Heart right ventricle (tissue), 16 donors: ENCODE results near the gene SLC25A15. TPM values are rescaled to one million over a fixed set of nuclear protein-coding genes. Genes with fewer than 3 reads are reported as not detected.

Experiments
- ATAC-seq, 8 donors: fragments of 200-7000 bp; cut with Tn5 transposase; one replicate each; pipeline ENCODE4 v1.9.1; 2020; ENCODE audit warnings: mild to moderate bottlenecking in 8 of 8, moderate library complexity in 8 of 8, moderate number of reproducible peaks in 1 of 8
- DNase-seq, 2 donors: peaks; one replicate each; pipeline ENCODE4 v3.0.0-alpha.2; 2020
- H3K27ac ChIP-seq, 10 donors: fragments of 200-600 bp; sonication (generic) in 2 of 10; one replicate each; pipeline versions ENCODE4 v1.5.0 to v1.8.0; 2020 to 2022; ENCODE audit warnings: mild to moderate bottlenecking in 3 of 10
- H3K27me3 ChIP-seq, 7 donors: fragments of 200-600 bp; one replicate each; pipeline ENCODE4 v1.8.0; 2021 to 2022; ENCODE audit warnings: mild to moderate bottlenecking in 2 of 7
- H3K36me3 ChIP-seq, 9 donors: fragments of 200-600 bp; sonication (generic) in 1 of 9; one replicate each; pipeline versions ENCODE4 v1.5.0 to v1.8.0; 2020 to 2022; ENCODE audit warnings: mild to moderate bottlenecking in 2 of 9
- H3K4me1 ChIP-seq, 9 donors: fragments of 200-600 bp; sonication (generic) in 1 of 9; one replicate each; pipeline versions ENCODE4 v1.5.0 to v1.8.0; 2020 to 2022; ENCODE audit warnings: mild to moderate bottlenecking in 4 of 9
- H3K4me3 ChIP-seq, 10 donors: fragments of 200-600 bp; sonication (generic) in 2 of 10; one replicate each; pipeline versions ENCODE4 v1.5.0 to v1.8.0; 2020 to 2022; ENCODE audit warnings: mild to moderate bottlenecking in 7 of 10, moderate library complexity in 2 of 10
- H3K9me3 ChIP-seq, 11 donors: fragments of 200-600 bp in 10 of 11; sonication (generic) in 2 of 11; one replicate each; pipeline versions ENCODE4 v1.5.0 to v1.8.0; 2013 to 2022; ENCODE audit warnings: mild to moderate bottlenecking in 2 of 11, control low read depth in 1 of 11, moderate library complexity in 1 of 11
- WGBS, 2 donors: extraction: QIAGEN DNeasy Blood & Tissue Kit; methylation state at CpG; one replicate each; pipeline ENCODE4 v1.1.7; 2013; ENCODE audit warnings: inconsistent platforms in 1 of 2; 5-methylcytosine and 5-hydroxymethylcytosine counted together
- intact Hi-C, 10 donors: fragments of 100-400 bp; cut with DNase I; formaldehyde crosslinking; loops; one replicate each; pipeline versions ENCODE4 v1.11.1 to v1.14.2; 2022
- polyA plus RNA-seq, 2 donors: library from polyadenylated mRNA; stranded (reverse); fragments of 200-250 nt; gene quantifications; one replicate each; pipeline ENCODE4 v1.2.3, GENCODE V29; 2013
- total RNA-seq, 10 donors: library from RNA; stranded (reverse); fragmentation: NEBNext Ultra II Directional in 3 of 10; extraction: Animal tissue kit (Norgen Biotek cat#: 25700) in 3 of 10; gene quantifications; one replicate each; pipeline versions ENCODE4 v1.2.1 to v1.2.4, GENCODE V29; 2021 to 2023
- TF ChIP-seq, protein P1 (sequence below), 9 donors: fragments of 200-600 bp; sonication (generic) in 2 of 9; IDR thresholded peaks; one replicate each; pipeline versions ENCODE4 v1.5.0 to v1.8.0; 2021 to 2022; ENCODE audit warnings: antibody characterized with exemption in 9 of 9, mild to moderate bottlenecking in 5 of 9, moderate library complexity in 1 of 9
- donor health status: Arrhythmogenic right ventricular cardiomyopathy.
- donor health status: ischemic (EF 13 %, LVEDD 7.1; RV severe dilation, severe dysfunction).
- donor health status: healthy with polysubstance abuse.
- donor health status: DM: no; HTN: yes; CAD: no.
- donor health status: DM: no; HTN: no; CAD: no.
- donor health status: ischemic (EF 25% LVEDD 6.9; RV normal size, moderate dysfunction).
- donor health status: ischemic (EF 25% LVEDD 5.7; RV mildly dilated, moderate dysfunction).
- donor health status: healthy.
- donor health status: DM: yes; HTN: yes; CAD: no.
- donor health status: Ischemic cardiomyopathy.
- donor health status: ischemic (EF 35%, LVEDD 5.7; RV mildly dilated, moderate dysfunction).
- donor health status: nonischemic (EF 11% LVEDD 7.7; RV severe dilation, severe dysfunction).
- donor health status: DM: yes; HTN: yes; CAD: no.
- donor health status: PGD.
- donor health status: ischemic (EF 29% LVEDD 5.4; RV normal size, mild dysfunction).
- donor health status: nonischemic (EF 23%, LVEDD 6.1; RV moderate dilation, normal function).

The SLC25A15 gene
- total and polyA plus RNA-seq, 12 donors = 0.73 to 6.0 (median 4.7) TPM

DNA sequence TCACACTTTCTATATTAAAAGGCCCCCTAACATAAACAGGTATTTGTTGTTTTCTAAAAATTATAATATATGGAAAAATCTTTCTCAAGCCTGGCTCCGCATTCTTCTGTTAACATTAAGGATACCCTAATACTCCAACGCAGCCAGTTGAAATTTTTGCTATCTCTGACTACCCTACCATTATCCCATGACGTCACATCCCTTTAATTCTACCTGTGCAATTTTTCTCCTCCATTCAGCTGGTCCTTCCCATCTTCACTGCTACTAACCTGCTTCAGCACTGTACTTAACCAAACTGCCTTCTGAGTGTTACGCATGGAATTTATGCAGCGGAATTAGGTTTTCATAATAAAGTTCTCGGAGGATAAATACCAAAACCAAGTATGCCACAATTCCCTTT is 19.4 kb upstream of the SLC25A15 start:
- intact Hi-C loops = loop anchor here in 3 of 10 donors (5.0 to 10.0 kb wide), 4 partner anchors 285 to 1085 kb away; partner anchors contain the start of gene WBP4 (in 1 of the 3)
- peak overlapping the region; percentile 53 to 94 (median 74) for H3K4me3 ChIP-seq
- H3K27me3 ChIP-seq = no peaks in the 10 kb centered on the region
- TF ChIP-seq, protein P1, sequence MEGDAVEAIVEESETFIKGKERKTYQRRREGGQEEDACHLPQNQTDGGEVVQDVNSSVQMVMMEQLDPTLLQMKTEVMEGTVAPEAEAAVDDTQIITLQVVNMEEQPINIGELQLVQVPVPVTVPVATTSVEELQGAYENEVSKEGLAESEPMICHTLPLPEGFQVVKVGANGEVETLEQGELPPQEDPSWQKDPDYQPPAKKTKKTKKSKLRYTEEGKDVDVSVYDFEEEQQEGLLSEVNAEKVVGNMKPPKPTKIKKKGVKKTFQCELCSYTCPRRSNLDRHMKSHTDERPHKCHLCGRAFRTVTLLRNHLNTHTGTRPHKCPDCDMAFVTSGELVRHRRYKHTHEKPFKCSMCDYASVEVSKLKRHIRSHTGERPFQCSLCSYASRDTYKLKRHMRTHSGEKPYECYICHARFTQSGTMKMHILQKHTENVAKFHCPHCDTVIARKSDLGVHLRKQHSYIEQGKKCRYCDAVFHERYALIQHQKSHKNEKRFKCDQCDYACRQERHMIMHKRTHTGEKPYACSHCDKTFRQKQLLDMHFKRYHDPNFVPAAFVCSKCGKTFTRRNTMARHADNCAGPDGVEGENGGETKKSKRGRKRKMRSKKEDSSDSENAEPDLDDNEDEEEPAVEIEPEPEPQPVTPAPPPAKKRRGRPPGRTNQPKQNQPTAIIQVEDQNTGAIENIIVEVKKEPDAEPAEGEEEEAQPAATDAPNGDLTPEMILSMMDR (IDR thresholded peaks at IDR 0.05) = no peak
- WGBS, 2 donors = 81 to 84% methylated on average over 6 of the region's 6 CpGs
- H3K27ac ChIP-seq = peak overlapping the region in 5 of 10 donors; percentile 89 to 94 (median 90)
- DNase-seq (no peak), ATAC-seq (no peak)
- H3K9me3 ChIP-seq = no peaks in the 10 kb centered on the region
- peaks cover 0 to 23% (median 11%) of the 10 kb centered on the region in 9 donors for H3K4me1 ChIP-seq
- H3K36me3 ChIP-seq = peaks cover 0 to 22% (median 1%) of the 10 kb centered on the region in 9 donors

DNA sequence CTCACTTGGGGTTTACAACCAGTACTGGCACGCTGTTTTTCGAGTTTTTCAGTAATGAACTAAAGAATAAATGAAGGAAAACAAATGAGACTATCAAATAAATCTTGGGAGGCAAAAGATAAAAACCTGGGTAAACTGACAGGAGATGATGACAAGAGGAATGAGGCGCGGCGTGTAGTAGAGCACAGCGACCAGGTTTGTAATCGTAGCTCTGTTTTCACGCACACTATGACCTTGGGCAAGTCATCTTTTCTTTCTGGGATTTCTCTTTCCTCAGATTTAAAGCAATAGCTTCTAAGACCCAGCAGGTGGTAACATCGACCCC is 18.8 kb upstream of the SLC25A15 start:
- intact Hi-C loops = loop anchor here in 3 of 10 donors (5.0 to 10.0 kb wide), 4 partner anchors 284 to 1086 kb away; partner anchors contain the start of gene WBP4 (in 1 of the 3)
- TF ChIP-seq, protein P1 (IDR thresholded peaks at IDR 0.05) = no peak
- WGBS, 2 donors = 0 to 1% methylated on average over 9 of the region's 9 CpGs
- no peaks in the 10 kb centered on the region for H3K9me3 ChIP-seq
- H3K4me1 ChIP-seq = peaks cover 0 to 23% (median 11%) of the 10 kb centered on the region in 9 donors
- H3K27ac ChIP-seq = peak overlapping the region; percentile 73 to 94 (median 88)
- H3K27me3 ChIP-seq = no peaks in the 10 kb centered on the region
- H3K36me3 ChIP-seq = peaks cover 0 to 16% (median 0%) of the 10 kb centered on the region in 9 donors
- no peak for ATAC-seq
- no peak for DNase-seq
- H3K4me3 ChIP-seq = peak overlapping the region; percentile 53 to 94 (median 74)

DNA sequence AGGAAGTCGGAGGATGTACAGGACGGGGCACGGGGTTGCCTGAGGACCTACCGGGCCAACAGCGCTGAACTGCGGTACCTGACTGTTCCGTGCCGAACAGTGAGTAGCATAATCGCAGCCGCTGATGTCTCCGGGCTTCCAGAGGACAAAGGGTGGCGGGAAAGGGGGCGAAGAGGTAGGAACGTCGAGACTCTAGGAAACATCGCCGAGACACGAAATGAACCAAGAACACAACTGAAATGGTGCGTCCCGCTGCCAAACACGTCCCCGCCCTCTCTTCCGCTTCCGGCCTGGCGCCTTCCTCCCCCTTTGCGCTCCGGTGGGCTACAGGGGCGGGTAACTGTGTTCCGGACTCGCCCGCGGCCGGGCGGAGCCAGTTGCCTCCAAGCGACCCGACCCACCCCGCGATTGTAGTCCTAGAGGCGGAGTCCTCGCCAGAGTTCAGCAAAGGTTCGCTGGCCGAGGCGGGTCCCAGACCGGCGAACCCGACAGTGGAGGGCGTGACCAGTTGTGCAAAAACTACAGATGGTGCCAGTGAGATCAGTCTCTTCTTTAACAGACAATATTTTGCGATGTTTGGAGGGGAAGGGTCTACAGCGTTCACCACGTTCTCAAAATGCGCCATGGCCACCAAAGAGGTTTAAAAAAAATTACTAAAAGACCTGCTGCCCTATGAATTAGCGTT is 18.3 kb upstream of the SLC25A15 start, which contains the start of gene MRPS31:
TSS of gene MRPS31 (minus strand) at position 257 of the 685 bp plus-strand sequence. CDS start at position 203, 54 bp downstream.
- H3K36me3 ChIP-seq = peaks cover 0 to 11% (median 0%) of the 10 kb centered on the region in 9 donors
- intact Hi-C loops = loop anchor here in 3 of 10 donors (1.0 to 10.0 kb wide), 5 partner anchors 18 to 1086 kb away; partner anchors contain the start of genes SLC25A15 (in 1 of the 3) and WBP4 (in 1 of the 3)
- peak within 1 kb of the TSS; percentile 73 to 94 (median 88) for H3K27ac ChIP-seq
- ATAC-seq (peak; percentile 99 to 100 (median 100)), DNase-seq (peak; percentile 95 to 97)
- H3K9me3 ChIP-seq = no peaks in the 10 kb centered on the region
- H3K4me1 ChIP-seq = peaks cover 0 to 26% (median 11%) of the 10 kb centered on the region in 9 donors
- TF ChIP-seq, protein P1 (IDR thresholded peaks at IDR 0.05) = peak in 3 of 9 donors; percentile 6 to 23 (median 14)
- H3K4me3 ChIP-seq = peak within 1 kb of the TSS; percentile 53 to 94 (median 74)
- 0 to 1% methylated on average over 51 to 52 of the region's 52 CpGs for WGBS, 2 donors
- no peaks in the 10 kb centered on the region for H3K27me3 ChIP-seq

DNA sequence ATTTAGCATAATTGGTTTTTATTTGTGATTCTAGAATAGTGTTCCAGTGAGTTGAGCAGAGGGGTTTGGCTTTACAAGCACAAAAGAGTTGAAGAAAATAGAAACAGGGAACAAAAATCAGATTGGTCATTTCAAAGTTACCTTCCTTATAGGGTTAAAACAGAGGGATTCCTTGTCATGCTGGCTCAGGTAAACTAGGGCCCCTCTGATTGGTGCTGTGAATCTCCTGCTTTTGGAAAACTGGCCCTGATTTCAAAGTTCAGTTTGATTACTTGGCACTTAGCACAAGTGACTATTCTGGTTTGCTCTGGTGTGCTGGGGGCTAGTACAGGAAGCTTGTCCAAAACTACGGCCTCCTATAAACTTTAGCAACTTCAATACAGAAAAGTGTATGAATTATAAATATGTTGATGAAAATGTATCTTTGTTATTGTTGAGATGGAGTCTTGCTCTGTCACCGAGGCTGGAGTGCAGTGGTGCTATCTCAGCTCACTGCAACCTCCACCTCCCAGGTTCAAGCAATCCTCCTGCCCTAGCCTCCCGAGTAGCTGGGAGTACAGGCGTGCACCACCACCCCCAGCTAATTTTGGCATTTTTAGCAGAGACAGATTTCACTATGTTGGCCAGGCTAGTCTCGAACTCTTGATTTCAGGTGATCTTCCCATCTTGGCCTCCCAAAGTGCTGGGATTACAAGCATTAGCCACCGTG is 16.5 kb upstream of the SLC25A15 start:
- ATAC-seq (no peak), DNase-seq (no peak)
- intact Hi-C loops = loop anchor here in 3 of 10 donors (5.0 to 10.0 kb wide), 4 partner anchors 282 to 1088 kb away; partner anchors contain the start of gene WBP4 (in 1 of the 3)
- TF ChIP-seq, protein P1 (IDR thresholded peaks at IDR 0.05) = no peak
- WGBS, 2 donors = 89 to 92% methylated on average over 6 of the region's 6 CpGs
- H3K36me3 ChIP-seq = no peaks in the 10 kb centered on the region
- H3K4me1 ChIP-seq = peaks cover 0 to 40% (median 12%) of the 10 kb centered on the region in 9 donors
- no peak overlapping the region for H3K27ac ChIP-seq
- H3K27me3 ChIP-seq = no peaks in the 10 kb centered on the region
- no peak overlapping the region for H3K4me3 ChIP-seq
- H3K9me3 ChIP-seq = no peaks in the 10 kb centered on the region
